Measurements from ENCODE around the gene SIRT5.

- TF ChIP-seq YY1 (IDR thresholded peaks at IDR 0.05; ENCODE audit: extremely low read depth, insufficient replicate concordance, low read depth, low read length) (no peak), POLR2A (IDR thresholded peaks at IDR 0.05; ENCODE audit: borderline replicate concordance, extremely low read depth, insufficient read depth, insufficient read length) (no peak), SIN3A (IDR thresholded peaks at IDR 0.05; ENCODE audit: low read depth) (no peak), CTCF (IDR thresholded peaks at IDR 0.05 in 2 of 3, conservative IDR thresholded peaks at IDR 0.05 in 1 of 3; ENCODE audit: borderline replicate concordance in 1 of 3, insufficient read depth in 1 of 3, low read depth in 2 of 3, low read length in 2 of 3) (no peak), RAD21 (IDR thresholded peaks at IDR 0.05; ENCODE audit: low read depth) (no peak), ZBTB33 (IDR thresholded peaks at IDR 0.05; ENCODE audit: extremely low read depth, insufficient replicate concordance, low read length) (no peak), EZH2 (IDR thresholded peaks at IDR 0.05) (no peak), POLR2AphosphoS5 (IDR thresholded peaks at IDR 0.05; ENCODE audit: low read depth, low read length) (no peak)
- TF ChIP-seq, protein P1, sequence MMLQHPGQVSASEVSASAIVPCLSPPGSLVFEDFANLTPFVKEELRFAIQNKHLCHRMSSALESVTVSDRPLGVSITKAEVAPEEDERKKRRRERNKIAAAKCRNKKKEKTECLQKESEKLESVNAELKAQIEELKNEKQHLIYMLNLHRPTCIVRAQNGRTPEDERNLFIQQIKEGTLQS (IDR thresholded peaks at IDR 0.05) = no peak
Measured at GRCh38 chr6:13638626-13639025, 64.2 kb downstream of the SIRT5 start.
